IMR-90 (cell line): Measurements from ENCODE around the gene PLEKHG5.

Experiments used
- BHLHE40 ChIP-seq: fragments of 150-350 bp; IDR thresholded peaks from 2 replicates; pipeline ENCODE4 v1.6.1; 2016; ENCODE audit warnings: mild to moderate bottlenecking, low read depth, low read length
- CEBPB ChIP-seq: IDR thresholded peaks from 2 replicates; pipeline ENCODE4 v1.6.1; 2012; ENCODE audit warnings: low read depth, low read length, improper control_type of control experiment
- FOS ChIP-seq: fragments of 150-350 bp; IDR thresholded peaks from 2 replicates; pipeline ENCODE4 v1.6.1; 2016; ENCODE audit warnings: low read depth, low read length
- MAFK ChIP-seq: IDR thresholded peaks from 2 replicates; pipeline ENCODE4 v1.6.1; 2012; ENCODE audit warnings: low read depth, low read length, improper control_type of control experiment
- MAZ ChIP-seq: IDR thresholded peaks from 2 replicates; pipeline ENCODE4 v1.6.1; 2012; ENCODE audit warnings: low read depth, mild to moderate bottlenecking, low read length, improper control_type of control experiment, moderate library complexity, borderline replicate concordance
- MXI1 ChIP-seq: IDR thresholded peaks from 2 replicates; pipeline ENCODE4 v1.6.1; 2012; ENCODE audit warnings: low read depth, mild to moderate bottlenecking, low read length, moderate library complexity, borderline replicate concordance
- POLR2A ChIP-seq: IDR thresholded peaks from 2 replicates; pipeline ENCODE4 v1.6.1; 2012; ENCODE audit warnings: mild to moderate bottlenecking, low read depth, low read length
- RAD21 ChIP-seq: IDR thresholded peaks from 2 replicates; pipeline ENCODE4 v1.6.1; 2012; ENCODE audit warnings: low read length, improper control_type of control experiment
- RCOR1 ChIP-seq: IDR thresholded peaks from 2 replicates; pipeline ENCODE4 v1.6.1; 2012; ENCODE audit warnings: mild to moderate bottlenecking, low read length, improper control_type of control experiment; ENCODE audit not compliant: insufficient replicate concordance
- RFX5 ChIP-seq: IDR thresholded peaks from 2 replicates; pipeline ENCODE4 v1.8.0; 2012; ENCODE audit warnings: low read depth, mild to moderate bottlenecking, low read length, moderate library complexity
- SMC3 ChIP-seq: fragments of 150-350 bp; IDR thresholded peaks from 2 replicates; pipeline ENCODE4 v1.6.1; 2016; ENCODE audit warnings: low read depth, mild to moderate bottlenecking, antibody characterized with exemption, low read length, moderate library complexity
- TF ChIP-seq, protein P1 (sequence below): conservative IDR thresholded peaks from 2 replicates; pipeline ENCODE4 v1.5.1; 2012; ENCODE audit warnings: mild to moderate bottlenecking, low read depth, low read length, improper control_type of control experiment
- TF ChIP-seq, protein P2 (sequence below): fragments of 150-350 bp; IDR thresholded peaks from 2 replicates; pipeline ENCODE4 v1.6.1; 2017; ENCODE audit warnings: mild to moderate bottlenecking, antibody characterized with exemption, low read length, low read depth
- TF ChIP-seq, protein P3 (sequence below): fragments of 150-350 bp; IDR thresholded peaks from 2 replicates; pipeline ENCODE4 v1.6.1; 2016; ENCODE audit warnings: low read depth, mild to moderate bottlenecking, low read length, moderate library complexity, borderline replicate concordance

DNA sequence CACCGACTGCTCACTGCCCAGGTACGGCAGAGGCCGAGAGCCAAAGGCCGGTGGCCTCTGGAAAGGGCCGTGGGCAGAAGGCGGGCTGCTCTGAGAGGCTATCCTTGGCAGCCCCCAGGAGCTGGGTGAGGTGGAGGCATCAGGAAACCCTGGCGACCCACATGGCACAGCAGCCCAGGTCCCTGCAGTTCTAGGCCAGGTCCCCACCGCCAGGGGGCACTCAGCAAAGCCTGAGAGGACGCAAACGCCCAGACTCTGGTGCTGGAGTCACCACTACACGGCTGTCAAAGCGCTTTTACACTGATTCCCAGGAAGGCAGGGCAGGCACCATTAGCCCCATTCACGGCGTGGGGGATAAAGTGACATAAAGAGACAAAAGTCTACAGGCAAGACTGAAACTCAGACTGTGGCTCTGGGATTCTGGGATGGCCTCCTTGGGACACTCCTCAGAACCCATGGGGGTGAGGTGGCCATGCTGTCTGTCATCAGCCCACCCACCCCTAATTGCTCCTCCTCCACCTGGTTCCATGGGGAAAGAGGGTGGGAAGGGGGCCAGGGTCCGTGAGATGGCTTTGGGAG lies 4.9 kb downstream of the PLEKHG5 start:
- TF ChIP-seq, protein P1, sequence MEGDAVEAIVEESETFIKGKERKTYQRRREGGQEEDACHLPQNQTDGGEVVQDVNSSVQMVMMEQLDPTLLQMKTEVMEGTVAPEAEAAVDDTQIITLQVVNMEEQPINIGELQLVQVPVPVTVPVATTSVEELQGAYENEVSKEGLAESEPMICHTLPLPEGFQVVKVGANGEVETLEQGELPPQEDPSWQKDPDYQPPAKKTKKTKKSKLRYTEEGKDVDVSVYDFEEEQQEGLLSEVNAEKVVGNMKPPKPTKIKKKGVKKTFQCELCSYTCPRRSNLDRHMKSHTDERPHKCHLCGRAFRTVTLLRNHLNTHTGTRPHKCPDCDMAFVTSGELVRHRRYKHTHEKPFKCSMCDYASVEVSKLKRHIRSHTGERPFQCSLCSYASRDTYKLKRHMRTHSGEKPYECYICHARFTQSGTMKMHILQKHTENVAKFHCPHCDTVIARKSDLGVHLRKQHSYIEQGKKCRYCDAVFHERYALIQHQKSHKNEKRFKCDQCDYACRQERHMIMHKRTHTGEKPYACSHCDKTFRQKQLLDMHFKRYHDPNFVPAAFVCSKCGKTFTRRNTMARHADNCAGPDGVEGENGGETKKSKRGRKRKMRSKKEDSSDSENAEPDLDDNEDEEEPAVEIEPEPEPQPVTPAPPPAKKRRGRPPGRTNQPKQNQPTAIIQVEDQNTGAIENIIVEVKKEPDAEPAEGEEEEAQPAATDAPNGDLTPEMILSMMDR = peak; percentile 90
- TF ChIP-seq POLR2A (no peak), RAD21 (peak; percentile 77), BHLHE40 (no peak), MAFK (no peak), RCOR1 (no peak), FOS (no peak), CEBPB (no peak), MXI1 (0 out of 2 replicates have a peak, but pooled peaks have one; percentile 76), MAZ (peak; percentile 57; the same call in 1 of the 2 replicates), RFX5 (no peak), SMC3 (peak; percentile 88)
- TF ChIP-seq, protein P2, sequence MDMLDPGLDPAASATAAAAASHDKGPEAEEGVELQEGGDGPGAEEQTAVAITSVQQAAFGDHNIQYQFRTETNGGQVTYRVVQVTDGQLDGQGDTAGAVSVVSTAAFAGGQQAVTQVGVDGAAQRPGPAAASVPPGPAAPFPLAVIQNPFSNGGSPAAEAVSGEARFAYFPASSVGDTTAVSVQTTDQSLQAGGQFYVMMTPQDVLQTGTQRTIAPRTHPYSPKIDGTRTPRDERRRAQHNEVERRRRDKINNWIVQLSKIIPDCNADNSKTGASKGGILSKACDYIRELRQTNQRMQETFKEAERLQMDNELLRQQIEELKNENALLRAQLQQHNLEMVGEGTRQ = no peak
- TF ChIP-seq, protein P3, sequence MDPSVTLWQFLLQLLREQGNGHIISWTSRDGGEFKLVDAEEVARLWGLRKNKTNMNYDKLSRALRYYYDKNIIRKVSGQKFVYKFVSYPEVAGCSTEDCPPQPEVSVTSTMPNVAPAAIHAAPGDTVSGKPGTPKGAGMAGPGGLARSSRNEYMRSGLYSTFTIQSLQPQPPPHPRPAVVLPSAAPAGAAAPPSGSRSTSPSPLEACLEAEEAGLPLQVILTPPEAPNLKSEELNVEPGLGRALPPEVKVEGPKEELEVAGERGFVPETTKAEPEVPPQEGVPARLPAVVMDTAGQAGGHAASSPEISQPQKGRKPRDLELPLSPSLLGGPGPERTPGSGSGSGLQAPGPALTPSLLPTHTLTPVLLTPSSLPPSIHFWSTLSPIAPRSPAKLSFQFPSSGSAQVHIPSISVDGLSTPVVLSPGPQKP = no peak
